Uterus (tissue), 2 donors: ENCODE results near the gene TCTN2.

ENCODE experiments used
- CTCF ChIP-seq, 4 experiments: fragments of 200-600 bp in 2 of 4; fragments of 450-650 bp in 2 of 4; sonication (generic) in 2 of 4; IDR thresholded peaks; one replicate each; pipeline ENCODE4 v1.5.1; 2016 to 2019; ENCODE audit warnings: antibody characterized with exemption in 4 of 4, mild to moderate bottlenecking in 2 of 4, moderate library complexity in 1 of 4
- POLR2A ChIP-seq, 2 donors: fragments of 450-650 bp; IDR thresholded peaks; one replicate each; pipeline ENCODE4 v1.6.1; 2016; ENCODE audit warnings: antibody characterized with exemption in 2 of 2, mild to moderate bottlenecking in 1 of 2, moderate library complexity in 1 of 2

DNA sequence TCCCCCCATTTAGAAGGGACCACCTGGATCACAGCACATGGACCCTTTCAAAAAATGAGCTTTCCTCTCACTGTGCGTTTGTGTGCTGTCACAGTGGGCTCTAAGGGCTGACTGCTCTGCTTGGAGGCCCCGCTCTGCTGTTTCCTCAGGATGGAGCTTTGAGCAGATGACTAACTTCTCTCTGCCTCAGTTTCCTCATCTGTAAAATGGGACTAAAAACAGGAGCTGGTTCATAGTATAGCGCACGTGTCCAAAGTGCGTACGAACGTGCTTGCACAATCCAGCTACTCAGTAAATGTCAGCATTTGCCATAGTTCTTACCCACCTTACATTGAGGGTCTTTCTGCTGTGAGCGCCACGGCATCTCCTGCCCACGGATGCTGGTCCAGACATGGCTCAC, 78.4 kb downstream of the TCTN2 start:
- no peak for TF ChIP-seq POLR2A (IDR thresholded peaks at IDR 0.05)
- no peak for TF ChIP-seq CTCF (IDR thresholded peaks at IDR 0.05)
